Fibroblast of lung (primary cell): ENCODE measurements around the gene TPI1.

ENCODE experiments used
- EZH2 ChIP-seq: IDR thresholded peaks from 2 replicates; pipeline ENCODE4 v1.5.1; 2012; ENCODE audit warnings: low read length, control low read depth, mild to moderate bottlenecking; ENCODE audit errors: missing control alignments
- TF ChIP-seq, protein P1 (sequence below), 2 donors: IDR thresholded peaks in 1 of 2; conservative IDR thresholded peaks in 1 of 2; 1 replicate in 1 of 2; 2 replicates in 1 of 2; pipeline ENCODE4 v1.5.1; 2011 to 2012; ENCODE audit warnings: low read length in 2 of 2, control low read depth in 1 of 2, inconsistent platforms in 1 of 2, low read depth in 1 of 2, mild to moderate bottlenecking in 1 of 2

GRCh38 chr12:6849427-6849826, 17.9 kb upstream of the TPI1 start:
- TF ChIP-seq EZH2: no peak
- TF ChIP-seq, protein P1, sequence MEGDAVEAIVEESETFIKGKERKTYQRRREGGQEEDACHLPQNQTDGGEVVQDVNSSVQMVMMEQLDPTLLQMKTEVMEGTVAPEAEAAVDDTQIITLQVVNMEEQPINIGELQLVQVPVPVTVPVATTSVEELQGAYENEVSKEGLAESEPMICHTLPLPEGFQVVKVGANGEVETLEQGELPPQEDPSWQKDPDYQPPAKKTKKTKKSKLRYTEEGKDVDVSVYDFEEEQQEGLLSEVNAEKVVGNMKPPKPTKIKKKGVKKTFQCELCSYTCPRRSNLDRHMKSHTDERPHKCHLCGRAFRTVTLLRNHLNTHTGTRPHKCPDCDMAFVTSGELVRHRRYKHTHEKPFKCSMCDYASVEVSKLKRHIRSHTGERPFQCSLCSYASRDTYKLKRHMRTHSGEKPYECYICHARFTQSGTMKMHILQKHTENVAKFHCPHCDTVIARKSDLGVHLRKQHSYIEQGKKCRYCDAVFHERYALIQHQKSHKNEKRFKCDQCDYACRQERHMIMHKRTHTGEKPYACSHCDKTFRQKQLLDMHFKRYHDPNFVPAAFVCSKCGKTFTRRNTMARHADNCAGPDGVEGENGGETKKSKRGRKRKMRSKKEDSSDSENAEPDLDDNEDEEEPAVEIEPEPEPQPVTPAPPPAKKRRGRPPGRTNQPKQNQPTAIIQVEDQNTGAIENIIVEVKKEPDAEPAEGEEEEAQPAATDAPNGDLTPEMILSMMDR (conservative IDR thresholded peaks at IDR 0.05 in 1 of 2, IDR thresholded peaks at IDR 0.05 in 1 of 2; ENCODE audit: low read depth in 1 of 2, low read length in 2 of 2): no peak
